ENCODE data around the gene PROX2.

Gene PROX2
- total RNA-seq, result 0 to 0.11 (median 0) reads per million in 3 experiments

- DNase-seq, result no peak
These were observed at the start of gene PROX2 for GRCh38 chr14:74875941-74876913. Gene PROX2, minus strand, starts transcription at chr14:74876145. Its CDS starts 12,311 bp downstream, at chr14:74863834.

- no peak for DNase-seq
These were observed 48.1 kb upstream of the PROX2 start for GRCh38 chr14:74924061-74924460.

- peak; percentile 66 for DNase-seq
These were observed 46.9 kb upstream of the PROX2 start, which contains the start of gene RPS6KL1 for GRCh38 chr14:74922752-74923401. Gene RPS6KL1, minus strand, starts transcription at chr14:74923260. Its CDS starts 1,719 bp downstream, at chr14:74921541.

GRCh38 chr14:74921987-74922751 lies 46.2 kb upstream of the PROX2 start:
- DNase-seq, result no peak

GRCh38 chr14:74921053-74921620 lies 45.2 kb upstream of the PROX2 start:
- no peak for DNase-seq

- DNase-seq, result no peak
These were observed 44.3 kb upstream of the PROX2 start for GRCh38 chr14:74920281-74920680.

DNA sequence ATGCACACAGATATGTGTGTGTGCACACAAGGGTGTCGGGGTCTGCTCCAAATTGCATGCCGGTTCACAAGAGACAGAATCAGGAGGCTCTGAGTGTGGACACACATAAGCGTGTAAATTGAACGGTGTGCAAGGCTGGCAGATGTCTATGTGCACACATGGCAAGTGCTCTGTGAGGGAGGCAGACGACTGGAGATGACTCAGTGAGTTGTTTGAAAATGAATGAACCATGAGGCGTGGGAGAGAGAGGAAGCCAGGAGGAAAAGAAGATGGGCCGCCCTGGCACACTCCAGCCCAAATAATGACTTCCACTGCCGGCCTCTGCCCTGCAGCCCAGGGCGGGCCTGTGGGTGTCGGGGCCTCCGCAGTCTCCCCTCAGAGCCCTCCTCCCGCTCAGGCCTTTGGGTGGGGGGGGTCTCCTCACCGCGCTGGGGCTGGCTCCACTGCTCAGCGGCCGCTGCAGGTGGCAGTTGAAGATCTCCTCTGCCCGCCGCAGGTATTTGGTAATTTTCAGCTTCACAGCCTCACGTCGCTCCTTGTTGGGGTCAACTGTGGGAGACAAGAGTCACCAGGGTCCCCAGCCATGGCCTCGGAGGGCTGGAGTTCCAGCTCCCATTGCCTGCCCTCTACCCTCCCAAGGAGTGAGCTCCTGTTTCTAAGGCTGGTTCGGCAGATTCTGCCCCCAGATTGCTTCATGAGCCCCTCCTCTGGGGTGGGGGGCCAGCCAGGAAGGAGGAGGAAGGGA lies 43.6 kb upstream of the PROX2 start:
- DNase-seq, result no peak

DNA sequence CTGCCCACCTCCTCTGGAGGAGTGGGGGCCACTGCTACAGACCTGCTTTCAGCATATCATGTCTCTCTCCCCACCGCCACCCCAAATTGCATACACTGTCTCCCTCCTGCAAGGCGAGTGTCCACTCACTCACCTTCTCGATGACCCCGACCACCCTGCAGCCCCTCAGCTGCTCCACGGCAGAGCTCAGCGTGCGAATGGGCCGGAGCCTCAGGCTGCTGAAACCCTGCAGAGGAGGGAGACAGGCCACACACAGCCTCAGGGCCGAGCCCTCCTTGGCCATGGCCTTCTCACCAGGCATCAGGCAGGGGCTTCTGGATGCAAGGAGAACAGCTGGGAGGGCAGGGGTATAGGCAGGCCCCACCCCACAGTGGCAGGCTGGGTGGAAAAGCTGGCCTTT lies 42.4 kb upstream of the PROX2 start:
- DNase-seq, result no peak

DNA sequence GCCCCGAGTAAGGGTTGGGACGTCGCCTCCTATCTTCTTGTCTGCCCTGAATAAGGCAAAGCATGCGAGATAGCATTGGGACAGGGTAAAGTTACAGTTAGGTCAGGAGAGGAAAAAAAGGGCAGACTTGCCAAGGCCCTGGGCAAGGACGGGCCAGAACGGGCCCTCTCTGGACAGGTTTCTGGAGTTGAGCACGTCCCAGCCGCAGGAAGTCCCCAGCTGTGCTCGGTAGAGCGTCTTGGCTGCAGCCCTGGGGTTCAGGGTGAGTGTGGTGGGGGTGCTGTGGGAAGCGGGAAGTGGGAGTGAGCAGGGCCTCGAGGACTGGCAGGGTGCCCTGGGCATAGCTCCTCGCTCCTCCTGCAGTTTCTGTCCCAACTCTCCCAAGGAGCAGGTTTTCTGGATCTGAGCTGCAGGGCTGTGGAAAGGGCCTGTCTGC lies 41.7 kb upstream of the PROX2 start:
- no peak for DNase-seq

GRCh38 chr14:74917178-74917543 lies 41.2 kb upstream of the PROX2 start:
- DNase-seq, result no peak

DNA sequence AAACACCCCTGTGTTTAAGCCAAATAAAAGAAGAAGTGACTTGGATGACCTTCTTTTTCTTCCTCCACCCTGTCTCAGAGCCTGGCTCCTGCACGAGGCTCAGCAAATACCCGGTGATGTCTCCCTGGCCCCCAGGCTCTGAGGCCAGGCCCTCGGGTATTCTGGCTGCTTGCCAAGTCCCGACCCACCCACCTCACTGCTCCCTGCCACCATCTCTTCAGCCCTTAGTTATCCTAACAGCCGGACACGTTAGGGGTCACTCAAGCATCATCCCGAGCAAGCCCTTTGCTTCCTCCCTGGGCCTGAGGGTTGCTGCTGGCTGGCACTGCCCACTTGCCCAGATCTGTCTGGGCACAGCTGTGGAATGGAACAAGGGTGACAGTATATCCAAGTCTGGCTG lies 39.9 kb upstream of the PROX2 start:
- DNase-seq, result no peak

DNA sequence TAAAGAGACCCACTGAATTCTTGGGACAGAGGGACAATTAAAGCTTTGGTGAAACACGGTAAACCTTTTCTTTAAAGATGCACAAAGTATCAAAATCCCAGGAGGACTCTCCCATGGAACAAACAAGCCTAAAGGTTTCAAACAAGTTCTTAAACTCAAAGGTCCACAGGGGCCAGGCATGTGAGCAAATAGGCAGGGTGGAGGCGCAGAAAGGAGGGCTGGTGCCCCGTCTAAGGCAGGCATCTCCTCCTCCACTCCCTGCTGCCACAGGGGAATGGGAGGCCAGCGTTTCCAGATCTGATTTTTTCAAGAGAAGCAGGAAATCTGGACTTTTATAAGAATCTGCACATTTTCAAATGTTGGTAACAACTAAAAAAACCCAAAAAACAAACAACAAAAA lies 39.5 kb upstream of the PROX2 start:
- DNase-seq, result no peak

GRCh38 chr14:74913986-74914573 lies 38.1 kb upstream of the PROX2 start:
- no peak for DNase-seq

DNA sequence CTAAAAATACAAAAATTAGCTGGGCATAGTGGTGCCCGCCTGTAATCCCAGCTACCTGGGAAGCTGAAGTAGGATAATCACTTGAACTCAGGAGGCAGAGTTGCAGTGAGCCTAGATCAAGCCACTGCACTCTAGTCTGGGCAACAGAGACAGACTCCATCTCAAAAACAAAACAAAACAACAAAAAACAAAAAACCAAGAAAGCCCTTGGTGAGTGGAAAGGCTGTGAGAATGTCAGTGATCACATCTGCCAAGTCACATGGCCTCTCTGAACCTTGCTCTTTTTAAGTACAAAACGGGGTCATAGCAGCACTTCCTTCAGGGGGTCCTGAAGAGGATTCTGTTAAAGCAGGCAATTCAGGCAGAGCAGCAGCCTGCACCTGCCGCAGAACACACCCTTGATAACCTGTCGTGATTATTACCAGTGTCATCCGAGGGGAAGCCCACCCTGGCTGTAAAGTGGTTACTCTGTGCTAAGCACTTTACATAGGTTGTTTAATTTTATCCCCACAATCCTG lies 37.5 kb upstream of the PROX2 start:
- no peak for DNase-seq

DNA sequence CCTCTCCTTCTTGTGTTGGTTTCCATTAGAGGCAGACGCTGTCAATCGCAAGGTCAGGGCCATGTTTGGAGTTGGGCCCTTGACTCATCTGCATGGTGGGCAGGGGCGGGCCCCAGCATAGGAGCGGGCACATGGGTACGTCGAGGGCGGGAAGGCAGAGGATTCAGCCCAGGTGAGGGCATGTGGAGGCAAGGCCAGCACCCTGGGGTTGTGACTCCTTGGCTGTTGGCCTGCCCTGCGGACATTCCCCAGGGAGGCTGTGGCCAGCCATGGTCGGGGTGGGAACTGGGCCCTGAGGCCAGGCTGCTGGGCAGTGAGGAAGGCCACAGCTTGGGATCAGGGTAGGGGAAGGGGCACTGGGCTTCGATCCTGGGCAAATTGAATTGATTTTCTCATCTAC lies 36.9 kb upstream of the PROX2 start:
- no peak for DNase-seq

GRCh38 chr14:74912111-74912510 lies 36.2 kb upstream of the PROX2 start:
- no peak for DNase-seq

GRCh38 chr14:74911704-74912103 lies 35.8 kb upstream of the PROX2 start:
- no peak for DNase-seq

- DNase-seq, result no peak
These were observed 35.3 kb upstream of the PROX2 start for GRCh38 chr14:74911221-74911620.

DNA sequence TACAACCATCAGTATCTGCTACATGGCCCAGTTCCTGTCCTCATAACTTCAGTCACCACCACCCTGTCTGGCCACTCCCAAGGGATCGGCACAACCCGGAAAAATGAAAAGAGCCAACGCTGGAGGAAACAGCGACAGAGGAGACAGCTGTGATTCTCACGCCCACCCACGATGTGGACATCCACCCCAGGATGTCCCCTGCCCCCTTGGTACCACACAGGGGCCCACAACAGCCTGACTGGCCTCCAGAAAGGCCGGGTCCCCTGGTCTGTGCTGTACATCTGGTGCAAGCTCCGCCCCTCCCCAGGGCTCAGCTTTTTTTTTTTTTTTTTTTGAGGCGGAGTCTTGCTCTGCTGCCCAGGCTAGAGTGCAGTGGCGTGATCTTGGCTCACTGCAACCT lies 34.6 kb upstream of the PROX2 start:
- DNase-seq, result no peak

DNA sequence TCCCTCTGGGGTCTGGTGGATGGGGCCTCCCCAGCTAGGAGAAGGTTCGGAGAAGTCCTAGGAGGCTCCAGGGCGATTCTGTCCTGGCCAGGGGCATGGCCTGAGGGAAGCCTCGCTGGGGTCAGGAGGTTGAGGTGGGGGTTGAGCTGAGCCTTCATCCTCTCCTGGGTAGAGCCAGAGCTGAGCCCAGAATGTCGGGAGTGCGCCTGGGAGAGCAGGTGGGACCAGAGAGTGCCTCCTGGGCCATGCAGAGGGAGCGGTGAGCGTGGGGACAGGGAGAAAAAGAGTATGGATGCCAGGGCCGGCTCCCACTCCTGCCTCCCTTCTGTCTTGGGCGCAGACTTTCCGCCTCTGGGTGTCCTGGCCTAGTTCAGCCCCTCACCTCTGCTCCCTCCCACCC lies 34.0 kb upstream of the PROX2 start:
- no peak for DNase-seq

DNA sequence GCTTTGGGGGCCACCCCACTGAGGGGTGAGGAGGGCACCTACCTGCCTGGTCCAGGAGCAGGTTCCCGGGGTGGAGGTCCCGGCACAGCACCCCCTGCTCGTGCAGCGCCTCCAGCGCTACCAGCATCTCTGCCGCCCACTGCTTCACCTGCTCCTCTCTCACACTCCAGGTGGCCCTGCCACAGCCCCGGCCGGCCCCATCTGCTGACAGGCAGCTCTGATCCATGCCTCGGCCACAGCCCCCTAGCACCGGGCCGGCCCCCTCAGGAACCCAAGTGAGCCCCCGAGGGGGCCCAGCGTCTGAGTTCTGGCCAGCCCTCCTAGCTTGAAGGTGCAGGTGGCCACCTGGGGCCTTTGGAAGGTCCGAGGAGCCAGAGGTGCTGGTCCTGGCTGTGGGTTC lies 33.6 kb upstream of the PROX2 start:
- DNase-seq, result no peak
